Caki2 (cell line): Measurements from ENCODE around the gene PPOX. TPM values are rescaled to one million over a fixed set of nuclear protein-coding genes. Genes with fewer than 3 reads are reported as not detected.
A peak's percentile ranks its signal among the peaks of the same experiment; 100 is the strongest.

Experiments
- DNase-seq: peaks from one replicate; pipeline ENCODE4 v3.0.0-alpha.2; 2015; ENCODE audit warnings: low read depth
- in situ Hi-C: cut with HindIII; loops from 2 replicates; pipeline ENCODE4 v1.10.0; 2016; ENCODE audit warnings: low sequenced_read_pairs, low pct_unique_long_range_greater_than_20kb, mixed read lengths
- total RNA-seq: library from RNA; depleted of rRNA; stranded (reverse); fragments of >200 nt; shearing (Covaris generic); gene quantifications from 2 replicates; pipeline ENCODE4 v1.2.3, GENCODE V29; 2014; ENCODE audit warnings: low replicate concordance

The PPOX gene
- total RNA-seq, 1 experiment from 2014 or later: 35.7 TPM

DNA sequence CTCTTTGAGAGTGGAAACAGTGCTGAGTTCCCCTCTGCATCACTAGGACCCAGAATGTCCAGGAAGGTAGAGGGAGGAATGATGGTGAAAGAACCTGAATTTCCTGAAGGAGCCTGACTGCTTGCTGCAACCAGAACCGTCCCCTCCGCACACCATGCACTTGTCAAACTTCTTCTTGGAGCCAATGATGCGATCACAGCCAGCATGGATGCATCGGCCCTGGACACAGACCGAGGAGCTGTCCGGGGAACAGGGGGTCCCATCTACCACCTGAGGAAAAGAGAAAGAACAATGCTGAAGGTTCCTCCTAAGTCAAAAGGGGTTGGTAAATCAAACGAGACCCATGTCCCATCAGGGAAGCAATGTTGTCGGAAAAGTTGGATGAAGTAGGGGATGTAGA, 25.7 kb downstream of the PPOX start:
- in situ Hi-C loops: no loop called here
- no peak for DNase-seq

- DNase-seq: peak; percentile 46
- in situ Hi-C loops: no loop called here
Observed at GRCh38 chr1:161192476-161193465, 26.5 kb downstream of the PPOX start.

- DNase-seq: no peak
- in situ Hi-C loops: no loop called here
Observed at GRCh38 chr1:161193561-161194235, 27.5 kb downstream of the PPOX start.

DNA sequence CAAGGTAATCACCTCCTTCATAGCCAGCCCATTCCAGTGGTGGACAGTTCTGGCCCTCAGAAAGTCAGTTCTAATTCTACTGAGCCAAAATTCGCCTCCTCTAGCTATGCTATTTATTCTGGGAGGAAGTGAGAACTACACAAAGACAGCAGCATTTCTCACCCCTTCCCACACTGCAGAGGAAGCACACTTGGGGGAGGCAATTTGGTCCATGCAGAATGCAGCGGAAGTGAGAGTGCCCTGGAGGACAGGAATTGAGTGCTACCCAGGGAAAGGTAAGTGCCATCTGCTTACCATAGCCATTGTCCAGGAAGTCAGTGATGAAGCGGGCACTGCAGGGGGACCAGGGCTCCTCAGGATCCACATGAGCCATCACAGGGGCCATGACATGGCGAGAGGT, 28.9 kb downstream of the PPOX start:
- in situ Hi-C loops: no loop called here
- DNase-seq: no peak

GRCh38 chr1:161196111-161196510, 29.9 kb downstream of the PPOX start:
- in situ Hi-C loops: no loop called here

GRCh38 chr1:161196521-161197451, 30.6 kb downstream of the PPOX start:
- in situ Hi-C loops: no loop called here
- DNase-seq: no peak

More at GRCh38 chr1:161196111-161196510, 29.9 kb downstream of the PPOX start:
- DNase-seq: no peak

GRCh38 chr1:161197560-161198193, 31.5 kb downstream of the PPOX start:
- in situ Hi-C loops: no loop called here
- no peak for DNase-seq

- in situ Hi-C loops: no loop called here
- no peak for DNase-seq
Observed at GRCh38 chr1:161198194-161198896, 32.1 kb downstream of the PPOX start.

DNA sequence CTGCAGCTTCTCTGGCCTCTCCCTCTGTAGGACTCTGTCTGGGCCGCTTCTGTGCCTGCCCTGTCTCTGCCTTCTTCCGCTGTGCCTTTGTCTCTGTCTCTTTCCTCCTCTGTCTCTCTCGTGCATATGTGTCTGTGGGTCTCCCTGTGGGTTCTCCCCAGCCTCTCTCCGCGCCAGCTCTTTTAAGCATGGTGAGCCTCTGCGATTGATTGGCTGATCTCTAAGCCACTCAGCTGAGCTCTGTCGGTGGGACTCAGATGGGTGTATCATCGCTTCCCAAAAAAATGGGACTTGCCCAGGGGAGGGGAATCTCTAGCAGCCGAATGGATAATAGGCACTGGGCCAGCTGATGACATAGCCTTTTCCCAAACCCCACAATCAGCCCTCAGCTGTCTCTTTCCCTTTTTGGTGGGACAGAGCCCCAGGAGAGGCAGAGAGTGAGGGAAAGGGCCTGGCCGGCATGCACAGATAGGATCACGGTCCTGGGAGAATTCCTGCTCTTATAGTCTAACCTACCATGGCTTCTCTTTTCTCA, 32.7 kb downstream of the PPOX start, which contains the start of gene ADAMTS4:
TSS of gene ADAMTS4 (minus strand) at position 158 of the 535 bp plus-strand sequence. CDS start 427 bp downstream, outside the sequence.
- DNase-seq: no peak
- in situ Hi-C loops: no loop called here

DNA sequence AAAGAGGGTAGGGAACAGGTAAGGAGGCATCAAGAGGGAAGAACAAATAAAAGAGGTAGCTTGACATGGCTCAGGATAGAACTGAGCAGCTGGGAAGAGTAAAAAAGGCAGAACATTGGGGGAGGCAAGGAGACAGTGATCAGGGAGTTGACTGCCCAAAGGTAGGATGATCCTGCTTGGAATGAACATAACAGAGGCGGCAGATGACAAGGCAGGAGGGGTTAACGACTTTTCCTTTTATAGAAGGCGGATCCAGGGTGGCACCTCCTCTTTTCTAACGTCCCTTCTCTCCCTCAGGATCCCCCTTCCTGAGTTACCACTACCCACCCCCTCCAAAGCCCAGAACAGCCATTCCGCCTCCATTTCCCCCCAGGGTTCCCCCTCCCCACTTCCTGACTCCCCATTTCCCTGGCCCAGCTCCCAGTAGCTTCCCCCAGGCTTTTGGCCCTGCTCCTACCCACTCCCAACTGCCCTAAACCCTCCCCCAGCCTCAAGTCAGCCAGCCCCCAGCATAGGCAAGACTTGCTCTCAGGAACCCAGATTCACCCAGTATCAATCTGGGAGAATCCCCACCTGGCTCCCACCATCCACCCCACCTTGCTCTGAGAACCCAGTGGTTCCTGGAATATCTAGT, 33.4 kb downstream of the PPOX start:
- DNase-seq: no peak
- in situ Hi-C loops: loop anchor here (25.0 kb wide), 1 partner anchor 188 kb away; no protein-coding TSS in a partner anchor

GRCh38 chr1:161200421-161200991, 34.3 kb downstream of the PPOX start:
- in situ Hi-C loops: loop anchor here (25.0 kb wide), 1 partner anchor 187 kb away; no protein-coding TSS in a partner anchor

GRCh38 chr1:161200992-161201835, 35.0 kb downstream of the PPOX start:
- in situ Hi-C loops: loop anchor here (25.0 kb wide), 1 partner anchor 186 kb away; no protein-coding TSS in a partner anchor
- no peak for DNase-seq

More at GRCh38 chr1:161200421-161200991, 34.3 kb downstream of the PPOX start:
- DNase-seq: no peak

GRCh38 chr1:161201836-161202712, 35.8 kb downstream of the PPOX start, which contains the start of gene NDUFS2:
Gene NDUFS2, plus strand, starts transcription at chr1:161202367. Its CDS starts 19 bp downstream, at chr1:161202386.
- in situ Hi-C loops: loop anchor here (25.0 kb wide), 1 partner anchor 185 kb away; no protein-coding TSS in a partner anchor

More at GRCh38 chr1:161201836-161202712, 35.8 kb downstream of the PPOX start, which contains the start of gene NDUFS2:
- DNase-seq: peak; percentile 95
